Measurements from ENCODE around the gene RXFP4.

The RXFP4 gene

DNA sequence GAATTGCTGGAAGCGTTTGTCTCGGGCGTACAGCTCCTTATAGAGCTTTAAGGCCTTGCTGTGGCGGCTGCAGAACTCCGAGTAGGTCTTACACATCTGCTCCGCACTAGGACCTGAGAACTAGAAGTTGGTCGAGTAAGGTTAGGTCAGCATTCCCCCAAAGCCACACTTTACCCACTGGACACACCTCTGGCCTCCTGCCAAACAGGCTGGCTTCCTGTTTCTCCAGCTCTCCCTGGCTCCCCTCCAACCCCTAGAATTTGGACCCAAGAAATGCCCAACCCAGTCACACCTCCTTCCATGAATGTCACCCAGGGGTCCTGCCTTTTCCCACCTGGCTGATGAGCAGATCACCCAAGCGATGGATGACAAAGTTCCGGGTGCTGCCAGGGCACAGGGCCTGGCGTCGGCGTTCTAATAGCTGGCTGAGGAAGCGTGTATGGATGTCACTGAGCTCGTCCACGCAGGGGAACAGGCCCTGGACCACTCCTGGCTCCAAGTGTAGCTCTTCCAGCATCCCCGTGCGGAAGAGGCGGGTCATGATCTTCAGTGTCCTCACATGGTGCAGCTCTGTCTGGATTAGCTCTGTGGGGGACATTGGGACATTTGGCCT lies 21.3 kb downstream of the RXFP4 start:
- Histone ChIP-seq H3K27me3 (no peaks in the 10 kb centered on the region), H3K27ac (peak overlapping the region; percentile 83 to 91), H3K4me1 (peaks cover 0 to 57% (median 32%) of the 10 kb centered on the region in 4 donors), H3K9me3 (no peaks in the 10 kb centered on the region), H3K36me3 (peaks cover 68 to 99% (median 96%) of the 10 kb centered on the region in 3 donors), H3K4me3 (no peak overlapping the region)
- TF ChIP-seq, protein P1, sequence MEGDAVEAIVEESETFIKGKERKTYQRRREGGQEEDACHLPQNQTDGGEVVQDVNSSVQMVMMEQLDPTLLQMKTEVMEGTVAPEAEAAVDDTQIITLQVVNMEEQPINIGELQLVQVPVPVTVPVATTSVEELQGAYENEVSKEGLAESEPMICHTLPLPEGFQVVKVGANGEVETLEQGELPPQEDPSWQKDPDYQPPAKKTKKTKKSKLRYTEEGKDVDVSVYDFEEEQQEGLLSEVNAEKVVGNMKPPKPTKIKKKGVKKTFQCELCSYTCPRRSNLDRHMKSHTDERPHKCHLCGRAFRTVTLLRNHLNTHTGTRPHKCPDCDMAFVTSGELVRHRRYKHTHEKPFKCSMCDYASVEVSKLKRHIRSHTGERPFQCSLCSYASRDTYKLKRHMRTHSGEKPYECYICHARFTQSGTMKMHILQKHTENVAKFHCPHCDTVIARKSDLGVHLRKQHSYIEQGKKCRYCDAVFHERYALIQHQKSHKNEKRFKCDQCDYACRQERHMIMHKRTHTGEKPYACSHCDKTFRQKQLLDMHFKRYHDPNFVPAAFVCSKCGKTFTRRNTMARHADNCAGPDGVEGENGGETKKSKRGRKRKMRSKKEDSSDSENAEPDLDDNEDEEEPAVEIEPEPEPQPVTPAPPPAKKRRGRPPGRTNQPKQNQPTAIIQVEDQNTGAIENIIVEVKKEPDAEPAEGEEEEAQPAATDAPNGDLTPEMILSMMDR (IDR thresholded peaks at IDR 0.05): no peak
- intact Hi-C loops (cut with DNase I; ENCODE audit: low total_unique reads): no loop called here
- peak; percentile 67 to 82 for DNase-seq

DNA sequence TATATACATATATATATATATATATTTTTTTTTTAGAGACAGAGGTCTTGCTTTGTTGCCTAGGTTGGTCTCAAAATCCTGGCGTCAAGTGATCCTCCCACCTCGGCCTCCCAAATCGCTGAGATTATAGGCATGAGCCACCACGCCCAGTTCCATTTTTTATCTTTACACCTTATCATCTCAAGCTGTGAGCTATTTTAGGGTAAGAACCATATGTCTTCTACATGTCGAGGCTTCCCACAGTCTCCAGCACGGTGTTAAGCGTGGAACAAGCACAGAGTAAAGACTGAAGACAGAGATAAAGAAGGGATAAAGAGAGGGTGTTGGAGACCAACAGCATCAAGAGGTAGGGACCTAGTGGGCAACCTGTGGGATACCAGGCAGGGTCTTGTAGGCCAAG lies 22.8 kb downstream of the RXFP4 start:
- intact Hi-C loops (cut with DNase I; ENCODE audit: low total_unique reads): no loop called here
- H3K27me3 ChIP-seq: no peaks in the 10 kb centered on the region
- H3K27ac ChIP-seq: no peak overlapping the region
- TF ChIP-seq, protein P1 (IDR thresholded peaks at IDR 0.05): no peak
- peaks cover 61 to 97% (median 91%) of the 10 kb centered on the region in 3 donors for H3K36me3 ChIP-seq
- H3K9me3 ChIP-seq: no peaks in the 10 kb centered on the region
- DNase-seq: no peak
- H3K4me1 ChIP-seq: peaks cover 0 to 72% (median 47%) of the 10 kb centered on the region in 4 donors
- no peak overlapping the region for H3K4me3 ChIP-seq

DNA sequence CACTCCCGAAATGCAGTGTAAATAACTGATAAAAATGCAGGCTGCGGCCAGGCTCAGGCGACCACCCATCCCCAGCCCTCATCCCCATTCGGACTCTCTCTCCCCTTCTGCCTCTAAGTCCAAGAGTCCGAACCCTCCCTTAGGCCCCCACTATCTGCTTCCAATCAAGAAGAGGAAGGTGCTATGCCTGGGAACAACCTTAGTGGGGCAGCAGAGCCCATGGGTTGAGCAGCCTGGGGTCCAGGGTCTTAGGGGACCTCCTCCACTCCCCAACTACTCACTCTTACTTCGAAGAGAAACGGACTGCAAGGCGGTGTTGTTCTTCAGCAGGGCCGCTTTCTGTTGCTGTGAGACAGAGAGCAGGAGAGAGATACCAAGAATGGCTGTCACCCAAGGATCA lies 24.7 kb downstream of the RXFP4 start:
- H3K4me1 ChIP-seq: peaks cover 0 to 73% (median 61%) of the 10 kb centered on the region in 4 donors
- H3K36me3 ChIP-seq: peaks cover 53 to 86% (median 76%) of the 10 kb centered on the region in 3 donors
- TF ChIP-seq, protein P1 (IDR thresholded peaks at IDR 0.05): no peak
- H3K9me3 ChIP-seq: no peaks in the 10 kb centered on the region
- intact Hi-C loops (cut with DNase I; ENCODE audit: low total_unique reads): no loop called here
- no peak for DNase-seq
- no peak overlapping the region for H3K4me3 ChIP-seq
- no peaks in the 10 kb centered on the region for H3K27me3 ChIP-seq
- peak overlapping the region; percentile 76 to 99 for H3K27ac ChIP-seq

DNA sequence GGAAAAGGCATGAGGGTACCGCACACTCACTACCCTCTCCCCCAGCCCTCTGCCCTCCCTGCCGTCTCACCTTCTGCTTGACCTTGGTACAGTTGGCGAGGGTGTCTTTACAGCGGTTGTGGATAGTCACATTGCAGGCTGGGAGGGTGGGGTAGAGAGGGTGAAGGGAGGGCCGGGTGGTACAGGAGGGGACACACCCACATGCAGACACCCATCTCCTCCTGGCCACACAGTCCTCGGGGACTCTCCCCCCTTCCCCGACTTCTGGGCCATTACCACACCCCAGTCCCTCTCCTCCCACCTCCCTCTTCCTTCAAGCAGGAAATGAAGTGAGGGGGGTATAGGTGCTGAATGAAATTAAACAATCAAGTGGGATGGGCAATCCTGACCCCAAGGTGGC lies 25.3 kb downstream of the RXFP4 start:
- Histone ChIP-seq H3K36me3 (peaks cover 49 to 80% (median 72%) of the 10 kb centered on the region in 3 donors), H3K9me3 (no peaks in the 10 kb centered on the region), H3K4me3 (no peak overlapping the region), H3K27me3 (no peaks in the 10 kb centered on the region), H3K4me1 (peaks cover 0 to 73% (median 62%) of the 10 kb centered on the region in 4 donors), H3K27ac (peak overlapping the region; percentile 76 to 99)
- DNase-seq: no peak
- TF ChIP-seq, protein P1 (IDR thresholded peaks at IDR 0.05): no peak
- intact Hi-C loops (cut with DNase I; ENCODE audit: low total_unique reads): no loop called here

DNA sequence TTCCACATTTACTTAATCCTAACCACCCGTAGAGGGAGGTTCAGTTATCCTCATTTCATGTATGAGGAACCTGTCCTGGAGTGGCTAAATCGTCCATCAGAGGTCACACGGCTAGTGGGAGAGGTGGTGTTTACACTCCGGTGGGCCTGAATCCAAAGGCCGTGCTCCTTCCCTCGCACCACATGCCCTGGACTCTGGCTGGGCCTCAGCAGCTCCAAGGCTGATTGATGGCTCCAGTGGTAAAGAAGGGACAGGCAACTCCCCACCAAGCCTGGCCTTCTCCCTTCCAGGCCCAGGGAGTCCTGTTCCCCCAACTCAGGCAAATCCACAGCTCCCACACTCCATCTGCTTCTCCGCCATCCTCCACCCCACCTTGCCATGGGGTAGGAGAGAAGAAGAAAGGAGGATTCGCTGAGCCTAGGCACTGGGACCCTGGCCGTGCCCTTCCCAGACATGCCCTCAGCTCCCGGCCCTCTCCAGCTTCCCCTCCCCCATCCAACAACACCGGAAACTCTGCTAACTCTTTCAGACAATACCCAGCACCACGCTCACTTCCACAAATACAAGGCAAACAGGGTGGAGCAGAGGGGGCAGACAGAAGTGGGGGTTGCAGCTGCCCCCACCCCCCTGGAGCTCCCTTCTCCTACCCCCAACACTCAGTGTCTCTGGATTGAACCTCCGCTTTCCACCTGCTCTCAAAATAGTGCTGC lies 26.1 kb downstream of the RXFP4 start:
- Histone ChIP-seq H3K27ac (peak overlapping the region; percentile 76 to 99), H3K9me3 (no peaks in the 10 kb centered on the region), H3K4me1 (peaks cover 0 to 73% (median 62%) of the 10 kb centered on the region in 4 donors), H3K36me3 (peaks cover 49 to 73% (median 64%) of the 10 kb centered on the region in 3 donors), H3K4me3 (peak overlapping the region in 1 of 2 donors; percentile 22), H3K27me3 (no peaks in the 10 kb centered on the region)
- intact Hi-C loops (cut with DNase I; ENCODE audit: low total_unique reads): no loop called here
- TF ChIP-seq, protein P1 (IDR thresholded peaks at IDR 0.05): no peak
- DNase-seq: peak in 1 of 2 donors; percentile 78

All from tibial artery (tissue), 4 donors.